Spleen (tissue), 11 donors: ENCODE measurements around the gene SNX27. TPM values are rescaled to one million over a fixed set of nuclear protein-coding genes. Genes with fewer than 3 reads are reported as not detected.
"Not testable (repeated sequence)": the region's sequence is repeated elsewhere in the genome, so short reads cannot be mapped to it uniquely, and the experiment has no call there.

Experiments used
- DNase-seq: peaks from one replicate; pipeline ENCODE4 v3.0.0-alpha.2; 2020
- H3K27ac ChIP-seq, 8 donors: fragments of 200-600 bp; sonication (generic) in 7 of 8; 1 replicate in 4 of 8; 2 replicates in 4 of 8; pipeline versions ENCODE4 v1.5.0 to v1.8.0; 2016 to 2021; ENCODE audit warnings: inconsistent platforms in 4 of 8, mild to moderate bottlenecking in 4 of 8, moderate library complexity in 1 of 8
- H3K27me3 ChIP-seq, 7 donors: fragments of 200-600 bp; sonication (generic) in 6 of 7; replicated peaks in 1 of 7; 1 replicate in 4 of 7; 2 replicates in 3 of 7; pipeline versions ENCODE4 v1.5.0 to v1.8.0; 2016 to 2021; ENCODE audit warnings: inconsistent platforms in 3 of 7, mild to moderate bottlenecking in 1 of 7
- H3K36me3 ChIP-seq, 6 donors: fragments of 200-600 bp; sonication (generic) in 5 of 6; 1 replicate in 4 of 6; 2 replicates in 2 of 6; pipeline versions ENCODE4 v1.5.0 to v1.8.0; 2016 to 2021; ENCODE audit warnings: inconsistent platforms in 2 of 6
- H3K4me1 ChIP-seq, 6 donors: fragments of 200-600 bp; sonication (generic) in 5 of 6; 1 replicate in 3 of 6; 2 replicates in 3 of 6; pipeline versions ENCODE4 v1.5.0 to v1.8.0; 2016 to 2021; ENCODE audit warnings: inconsistent platforms in 3 of 6
- H3K4me3 ChIP-seq, 8 donors: fragments of 200-600 bp; sonication (generic) in 7 of 8; 1 replicate in 4 of 8; 2 replicates in 4 of 8; pipeline versions ENCODE4 v1.5.0 to v1.8.0; 2016 to 2021; ENCODE audit warnings: inconsistent platforms in 4 of 8, mild to moderate bottlenecking in 4 of 8, moderate library complexity in 2 of 8
- H3K9me3 ChIP-seq, 8 donors: fragments of 200-600 bp; sonication (generic) in 7 of 8; 1 replicate in 4 of 8; 2 replicates in 4 of 8; pipeline versions ENCODE4 v1.5.0 to v1.8.0; 2016 to 2021; ENCODE audit warnings: inconsistent platforms in 4 of 8
- POLR2A ChIP-seq, 3 donors: fragments of 450-650 bp; IDR thresholded peaks; one replicate each; pipeline ENCODE4 v1.5.1; 2017; ENCODE audit warnings: antibody characterized with exemption in 3 of 3, mild to moderate bottlenecking in 1 of 3
- POLR2AphosphoS5 ChIP-seq, 3 donors: sonication (generic); formaldehyde crosslinking; IDR thresholded peaks; one replicate each; pipeline ENCODE4 v1.5.1; 2017; ENCODE audit warnings: antibody characterized with exemption in 3 of 3
- WGBS, 5 donors: extraction: QIAGEN DNeasy Blood & Tissue Kit in 3 of 5; methylation state at CpG; one replicate each; pipeline versions ENCODE4 v1.1.5 to v1.1.7; 2013 to 2018; 5-methylcytosine and 5-hydroxymethylcytosine counted together
- intact Hi-C: fragments of 100-400 bp; cut with DNase I; formaldehyde crosslinking; loops from one replicate; pipeline ENCODE4 v1.15.0; 2023; ENCODE audit warnings: low total_unique reads
- polyA plus RNA-seq, 3 donors: library from polyadenylated mRNA; stranded (reverse); fragments of 200-250 nt; gene quantifications; one replicate each; pipeline ENCODE4 v1.2.1, GENCODE V29; 2013
- total RNA-seq, 7 donors: library from RNA; depleted of rRNA in 3 of 7; stranded (reverse); fragments of >200 nt in 3 of 7; fragmentation: NEBNext Ultra II Directional in 4 of 7; extraction: Animal tissue kit (Norgen Biotek cat#: 25700) in 4 of 7; gene quantifications; one replicate each; pipeline versions ENCODE4 v1.1.0 to v1.2.1, GENCODE V29; 2016 to 2021
- TF ChIP-seq, protein P1 (sequence below), 11 experiments: fragments of 200-600 bp in 7 of 11; fragments of 450-650 bp in 4 of 11; sonication (generic) in 4 of 11; IDR thresholded peaks in 8 of 11; conservative IDR thresholded peaks in 3 of 11; 1 replicate in 7 of 11; 2 replicates in 4 of 11; pipeline versions ENCODE4 v1.4.0 to v1.8.0; 2016 to 2021; ENCODE audit warnings: antibody characterized with exemption in 11 of 11, inconsistent platforms in 4 of 11, mild to moderate bottlenecking in 1 of 11
- donor health status: healthy with polysubstance abuse.
- donor health status: DM: no; HTN: no; CAD: no; lungs with moderate emphysema.
- donor health status: DM: no; HTN: no; CAD: no.
- donor health status: Bipolar disorder and iron deficiency.
- donor health status: healthy.
- donor health status: DM: no; HTN: no; CAD: no.
- donor health status: DM: yes; HTN: yes; CAD: no.

SNX27 gene
- total and polyA plus RNA-seq, 10 donors, result 3.1 to 69.6 (median 48.3) TPM

DNA sequence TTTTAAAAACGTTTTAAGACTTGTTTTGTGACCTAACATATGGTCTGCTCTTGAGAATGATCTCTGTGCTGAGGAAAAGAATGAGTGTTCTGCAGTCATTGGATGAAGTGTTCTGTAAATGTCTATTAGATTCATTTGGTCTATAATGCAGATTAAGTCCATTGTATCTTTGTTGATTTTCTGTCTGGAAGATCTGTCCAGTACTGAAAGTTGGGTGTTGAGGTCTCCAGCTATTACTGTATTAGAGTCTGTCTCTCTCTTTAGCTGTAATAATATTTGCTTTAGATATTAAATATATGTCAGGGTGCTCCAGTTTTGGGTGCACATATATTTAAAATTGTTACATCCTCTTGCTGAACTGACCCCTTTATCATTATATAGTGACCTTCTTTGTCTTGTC, 61.6 kb downstream of the SNX27 start:
- Histone ChIP-seq H3K27ac (no peak overlapping the region), H3K4me1 (no peaks in the 10 kb centered on the region), H3K36me3 (peaks cover 0 to 67% (median 26%) of the 10 kb centered on the region in 6 donors), H3K27me3 (no peaks in the 10 kb centered on the region), H3K4me3 (no peak overlapping the region), H3K9me3 (peaks cover 0 to 4% (median 0%) of the 10 kb centered on the region in 8 donors)
- TF ChIP-seq POLR2A (IDR thresholded peaks at IDR 0.05), result no peak
- TF ChIP-seq, protein P1, sequence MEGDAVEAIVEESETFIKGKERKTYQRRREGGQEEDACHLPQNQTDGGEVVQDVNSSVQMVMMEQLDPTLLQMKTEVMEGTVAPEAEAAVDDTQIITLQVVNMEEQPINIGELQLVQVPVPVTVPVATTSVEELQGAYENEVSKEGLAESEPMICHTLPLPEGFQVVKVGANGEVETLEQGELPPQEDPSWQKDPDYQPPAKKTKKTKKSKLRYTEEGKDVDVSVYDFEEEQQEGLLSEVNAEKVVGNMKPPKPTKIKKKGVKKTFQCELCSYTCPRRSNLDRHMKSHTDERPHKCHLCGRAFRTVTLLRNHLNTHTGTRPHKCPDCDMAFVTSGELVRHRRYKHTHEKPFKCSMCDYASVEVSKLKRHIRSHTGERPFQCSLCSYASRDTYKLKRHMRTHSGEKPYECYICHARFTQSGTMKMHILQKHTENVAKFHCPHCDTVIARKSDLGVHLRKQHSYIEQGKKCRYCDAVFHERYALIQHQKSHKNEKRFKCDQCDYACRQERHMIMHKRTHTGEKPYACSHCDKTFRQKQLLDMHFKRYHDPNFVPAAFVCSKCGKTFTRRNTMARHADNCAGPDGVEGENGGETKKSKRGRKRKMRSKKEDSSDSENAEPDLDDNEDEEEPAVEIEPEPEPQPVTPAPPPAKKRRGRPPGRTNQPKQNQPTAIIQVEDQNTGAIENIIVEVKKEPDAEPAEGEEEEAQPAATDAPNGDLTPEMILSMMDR (IDR thresholded peaks at IDR 0.05 in 8 of 11, conservative IDR thresholded peaks at IDR 0.05 in 3 of 11), result no peak
- no peak for TF ChIP-seq POLR2AphosphoS5 (IDR thresholded peaks at IDR 0.05)
- DNase-seq, result no peak
- 79 to 93% (median 83%) methylated on average over 1 of the region's 1 CpG for WGBS, 5 donors
- intact Hi-C loops, result no loop called here

DNA sequence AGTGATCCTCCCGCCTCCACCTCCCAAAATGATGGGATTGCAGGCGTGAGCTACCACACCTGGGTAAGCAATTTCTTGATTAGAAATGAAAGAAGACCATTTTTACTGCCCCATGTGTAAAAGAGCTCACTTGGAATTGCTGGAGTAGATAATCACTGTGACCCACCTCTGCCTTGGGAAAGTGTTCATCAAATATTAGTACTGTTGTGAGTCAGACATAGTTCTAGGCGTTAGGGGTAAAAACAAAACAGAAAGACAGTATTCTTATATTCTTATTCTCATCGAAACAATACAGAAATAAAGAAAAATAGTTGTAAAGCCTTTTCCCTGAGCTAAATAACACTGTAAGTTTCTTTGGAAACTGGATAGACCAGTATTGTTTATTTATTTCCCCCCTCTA, 68.5 kb downstream of the SNX27 start:
- Histone ChIP-seq H3K4me3 (no peak overlapping the region), H3K9me3 (no peaks in the 10 kb centered on the region), H3K27ac (no peak overlapping the region), H3K27me3 (no peaks in the 10 kb centered on the region), H3K4me1 (peaks cover 0 to 20% (median 0%) of the 10 kb centered on the region in 6 donors), H3K36me3 (peaks cover 0 to 72% (median 19%) of the 10 kb centered on the region in 6 donors)
- 71 to 87% (median 78%) methylated on average over 4 of the region's 4 CpGs for WGBS, 5 donors
- no peak for DNase-seq
- intact Hi-C loops, result no loop called here
- TF ChIP-seq POLR2AphosphoS5 (IDR thresholded peaks at IDR 0.05) (no peak), POLR2A (IDR thresholded peaks at IDR 0.05) (no peak)
- TF ChIP-seq, protein P1 (IDR thresholded peaks at IDR 0.05 in 8 of 11, conservative IDR thresholded peaks at IDR 0.05 in 3 of 11), result no peak

DNA sequence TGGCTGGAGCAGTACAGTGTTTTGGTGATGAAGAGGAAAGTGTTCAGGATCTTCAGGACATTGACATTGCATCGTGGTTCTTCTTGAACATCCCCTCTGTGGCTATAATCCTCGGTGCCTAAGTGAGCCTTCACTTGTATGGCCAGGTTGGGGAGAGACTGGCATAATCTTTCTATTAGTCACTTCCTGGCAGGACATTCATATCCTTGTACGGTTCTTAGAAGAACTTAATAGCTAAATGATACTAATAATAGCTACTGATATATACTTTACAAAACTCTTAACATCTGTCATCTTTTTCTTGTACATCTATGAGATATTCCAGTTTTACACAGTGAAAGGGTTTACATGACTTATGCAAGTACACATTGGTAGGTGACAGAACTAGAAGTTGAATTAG, 69.0 kb downstream of the SNX27 start:
- H3K4me3 ChIP-seq, result no peak overlapping the region
- no peak overlapping the region for H3K27ac ChIP-seq
- TF ChIP-seq POLR2AphosphoS5 (IDR thresholded peaks at IDR 0.05), result no peak
- TF ChIP-seq, protein P1 (IDR thresholded peaks at IDR 0.05 in 8 of 11, conservative IDR thresholded peaks at IDR 0.05 in 3 of 11), result no peak
- no peak for TF ChIP-seq POLR2A (IDR thresholded peaks at IDR 0.05)
- peaks cover 0 to 76% (median 22%) of the 10 kb centered on the region in 6 donors for H3K36me3 ChIP-seq
- H3K27me3 ChIP-seq, result no peaks in the 10 kb centered on the region
- peaks cover 0 to 20% (median 0%) of the 10 kb centered on the region in 6 donors for H3K4me1 ChIP-seq
- H3K9me3 ChIP-seq, result no peaks in the 10 kb centered on the region
- WGBS, 5 donors, result 31 to 60% (median 40%) methylated on average over 3 of the region's 3 CpGs
- DNase-seq, result no peak
- intact Hi-C loops, result no loop called here

DNA sequence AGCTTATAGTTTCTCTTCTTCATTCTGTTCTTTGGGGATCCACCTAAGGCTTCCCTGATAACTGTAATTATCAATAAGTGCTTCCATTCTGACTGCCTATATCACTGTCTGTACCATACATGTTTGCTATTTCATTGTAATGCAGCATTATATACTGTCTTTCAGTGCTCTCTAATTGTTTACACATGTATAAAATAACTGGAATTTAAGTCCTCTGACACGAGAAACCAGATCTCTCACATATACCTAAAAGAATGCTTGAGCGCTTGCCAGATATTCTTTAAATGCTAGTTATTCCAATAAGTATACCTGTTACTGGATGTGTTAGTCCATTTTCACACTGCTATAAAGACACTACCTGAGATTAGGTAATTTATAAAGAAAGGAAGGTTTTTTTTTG, 70.1 kb downstream of the SNX27 start:
- H3K27me3 ChIP-seq, result no peaks in the 10 kb centered on the region
- H3K4me1 ChIP-seq, result peaks cover 0 to 20% (median 0%) of the 10 kb centered on the region in 6 donors
- TF ChIP-seq POLR2A (IDR thresholded peaks at IDR 0.05), result no peak
- TF ChIP-seq POLR2AphosphoS5 (IDR thresholded peaks at IDR 0.05), result no peak
- TF ChIP-seq, protein P1 (IDR thresholded peaks at IDR 0.05 in 8 of 11, conservative IDR thresholded peaks at IDR 0.05 in 3 of 11), result no peak
- DNase-seq, result no peak
- H3K9me3 ChIP-seq, result no peaks in the 10 kb centered on the region
- H3K27ac ChIP-seq, result no peak overlapping the region
- H3K4me3 ChIP-seq, result no peak overlapping the region
- peaks cover 0 to 84% (median 23%) of the 10 kb centered on the region in 6 donors for H3K36me3 ChIP-seq
- WGBS, 5 donors, result 93 to 96% (median 95%) methylated on average over 2 of the region's 2 CpGs
- intact Hi-C loops, result no loop called here

DNA sequence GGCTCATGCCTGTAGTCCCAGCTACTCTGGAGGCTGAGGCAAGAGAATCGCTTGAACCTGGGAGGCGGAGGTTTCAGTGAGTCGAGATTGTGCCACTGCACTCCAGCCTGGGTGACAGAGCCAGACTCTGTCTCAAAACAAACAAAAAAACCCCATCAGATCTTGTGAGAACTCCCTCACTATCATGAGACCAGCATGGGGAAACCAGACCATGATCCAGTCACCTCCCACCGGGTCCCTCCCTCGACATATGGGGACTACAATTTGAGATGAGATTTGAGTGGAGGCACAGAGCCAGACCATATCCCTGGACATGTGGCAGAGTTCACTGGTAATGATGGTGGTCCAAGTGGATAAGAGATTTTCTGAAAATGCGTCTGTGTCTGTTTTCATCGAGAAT, 71.1 kb downstream of the SNX27 start:
- H3K27me3 ChIP-seq, H3K9me3 ChIP-seq, H3K27ac ChIP-seq, DNase-seq, intact Hi-C loops, H3K4me3 ChIP-seq: not testable (repeated sequence)
- 92 to 97% (median 95%) methylated on average over 7 of the region's 7 CpGs for WGBS, 5 donors
- Histone ChIP-seq H3K36me3 (peaks cover 0 to 91% (median 22%) of the 10 kb centered on the region in 6 donors), H3K4me1 (peaks cover 0 to 20% (median 0%) of the 10 kb centered on the region in 6 donors)
